ENCODE data around the gene LRP2. TPM values are rescaled to one million over a fixed set of nuclear protein-coding genes. Genes with fewer than 3 reads are reported as not detected.

Gene LRP2
- total RNA-seq, 2 experiments from 2014 or later: 1.8 to 2.2 TPM

DNA sequence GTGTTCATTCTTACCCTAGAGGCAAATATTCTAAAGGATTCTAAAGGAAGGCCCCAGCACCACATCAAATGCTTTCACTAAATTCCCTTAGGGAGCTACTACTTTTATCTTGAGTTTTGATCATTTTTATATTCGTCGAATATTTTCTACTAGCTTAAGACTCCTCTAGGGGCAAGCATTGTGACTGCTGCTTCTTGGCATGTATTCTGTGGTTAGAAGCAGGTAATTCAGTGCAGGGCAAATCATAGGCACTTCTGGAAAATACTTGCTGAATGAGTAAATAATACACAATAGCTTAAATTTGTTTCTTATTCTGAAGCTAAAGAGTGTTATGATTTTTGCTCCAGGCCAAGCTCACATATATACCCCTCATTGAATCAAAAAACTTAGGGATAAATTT is 136.4 kb downstream of the LRP2 start:
- no peaks in the 10 kb centered on the region for H3K9me3 Mint-ChIP-seq
- TF ChIP-seq, protein P1, sequence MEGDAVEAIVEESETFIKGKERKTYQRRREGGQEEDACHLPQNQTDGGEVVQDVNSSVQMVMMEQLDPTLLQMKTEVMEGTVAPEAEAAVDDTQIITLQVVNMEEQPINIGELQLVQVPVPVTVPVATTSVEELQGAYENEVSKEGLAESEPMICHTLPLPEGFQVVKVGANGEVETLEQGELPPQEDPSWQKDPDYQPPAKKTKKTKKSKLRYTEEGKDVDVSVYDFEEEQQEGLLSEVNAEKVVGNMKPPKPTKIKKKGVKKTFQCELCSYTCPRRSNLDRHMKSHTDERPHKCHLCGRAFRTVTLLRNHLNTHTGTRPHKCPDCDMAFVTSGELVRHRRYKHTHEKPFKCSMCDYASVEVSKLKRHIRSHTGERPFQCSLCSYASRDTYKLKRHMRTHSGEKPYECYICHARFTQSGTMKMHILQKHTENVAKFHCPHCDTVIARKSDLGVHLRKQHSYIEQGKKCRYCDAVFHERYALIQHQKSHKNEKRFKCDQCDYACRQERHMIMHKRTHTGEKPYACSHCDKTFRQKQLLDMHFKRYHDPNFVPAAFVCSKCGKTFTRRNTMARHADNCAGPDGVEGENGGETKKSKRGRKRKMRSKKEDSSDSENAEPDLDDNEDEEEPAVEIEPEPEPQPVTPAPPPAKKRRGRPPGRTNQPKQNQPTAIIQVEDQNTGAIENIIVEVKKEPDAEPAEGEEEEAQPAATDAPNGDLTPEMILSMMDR (IDR thresholded peaks at IDR 0.05): no peak
- H3K4me1 Mint-ChIP-seq (ENCODE audit: low read depth): no peaks in the 10 kb centered on the region
- H3K27ac Mint-ChIP-seq: no peak overlapping the region
- ATAC-seq: no peak
- no peak for DNase-seq
- peaks cover 8% of the 10 kb centered on the region for H3K27me3 Mint-ChIP-seq
- no peaks in the 10 kb centered on the region for H3K36me3 Mint-ChIP-seq (ENCODE audit: low read depth)
- H3K4me3 Mint-ChIP-seq: no peak overlapping the region
- CTCF ChIA-PET: interaction anchor here (0.7 kb wide), 1 partner anchor 115 kb away, joined by 3 read pairs; no protein-coding TSS in a partner anchor
- POLR2A ChIA-PET: no interaction called here
- intact Hi-C loops (cut with micrococcal nuclease): no loop called here

DNA sequence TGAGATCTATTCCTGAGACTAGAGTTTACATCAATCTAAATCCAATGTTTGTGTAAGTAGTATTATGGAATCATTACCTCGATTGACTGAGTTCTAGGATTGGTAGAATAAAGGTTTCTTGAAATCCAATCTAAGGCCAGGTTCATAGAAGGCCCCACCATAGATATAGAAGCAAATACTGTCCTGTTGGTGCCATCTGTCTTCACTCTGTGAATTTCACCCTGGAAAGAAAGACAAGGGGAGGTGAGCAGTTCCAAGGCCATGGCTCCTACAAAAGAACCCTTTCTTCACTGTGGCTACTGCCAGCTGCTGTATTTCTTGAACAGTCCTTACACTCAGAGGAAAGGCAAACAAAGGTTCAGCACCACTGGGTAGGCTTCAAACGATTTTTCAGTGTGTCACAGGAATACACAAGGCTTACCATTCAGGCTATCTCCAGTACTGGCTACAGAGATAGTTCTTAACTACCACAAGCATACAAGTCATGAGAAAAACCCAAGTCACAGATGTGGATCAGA is 137.0 kb downstream of the LRP2 start:
- no peak overlapping the region for H3K4me3 Mint-ChIP-seq
- H3K4me1 Mint-ChIP-seq (ENCODE audit: low read depth): no peaks in the 10 kb centered on the region
- H3K27me3 Mint-ChIP-seq: peaks cover 8% of the 10 kb centered on the region
- no peaks in the 10 kb centered on the region for H3K9me3 Mint-ChIP-seq
- ATAC-seq (no peak), DNase-seq (no peak)
- ChIA-PET CTCF (no interaction called here), POLR2A (no interaction called here)
- H3K36me3 Mint-ChIP-seq (ENCODE audit: low read depth): no peaks in the 10 kb centered on the region
- intact Hi-C loops (cut with micrococcal nuclease): no loop called here
- TF ChIP-seq, protein P1 (IDR thresholded peaks at IDR 0.05): no peak
- H3K27ac Mint-ChIP-seq: no peak overlapping the region

DNA sequence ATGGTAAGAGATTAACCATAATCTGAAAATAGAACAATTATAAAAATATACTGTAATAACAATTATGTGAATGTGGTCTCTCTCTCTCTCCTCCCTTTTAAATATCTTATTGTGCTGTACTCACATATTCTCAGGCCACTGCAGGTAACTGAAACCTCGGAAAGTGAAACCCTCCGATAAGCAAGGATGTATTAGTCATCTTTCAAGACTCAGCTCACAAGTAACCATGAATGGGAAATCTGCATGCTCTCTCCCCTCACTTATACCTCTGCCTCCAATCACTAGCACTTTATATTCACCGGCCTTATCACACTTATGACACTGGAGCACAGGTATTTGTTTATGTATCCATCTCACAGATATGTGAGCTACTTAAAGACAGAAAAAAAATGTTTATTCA is 139.7 kb downstream of the LRP2 start:
- Mint-ChIP-seq H3K4me1 (ENCODE audit: low read depth) (no peaks in the 10 kb centered on the region), H3K27me3 (no peaks in the 10 kb centered on the region), H3K36me3 (ENCODE audit: low read depth) (no peaks in the 10 kb centered on the region), H3K27ac (no peak overlapping the region), H3K9me3 (no peaks in the 10 kb centered on the region), H3K4me3 (no peak overlapping the region)
- intact Hi-C loops (cut with micrococcal nuclease): no loop called here
- ATAC-seq (peak; percentile 76), DNase-seq (no peak)
- TF ChIP-seq, protein P1 (IDR thresholded peaks at IDR 0.05): no peak
- POLR2A ChIA-PET: no interaction called here
- CTCF ChIA-PET: interaction anchor here (1.0 to 3.1 kb wide), 8 partner anchors 8 to 266 kb away, joined by 3 to 9 read pairs (median 4); no protein-coding TSS in a partner anchor

DNA sequence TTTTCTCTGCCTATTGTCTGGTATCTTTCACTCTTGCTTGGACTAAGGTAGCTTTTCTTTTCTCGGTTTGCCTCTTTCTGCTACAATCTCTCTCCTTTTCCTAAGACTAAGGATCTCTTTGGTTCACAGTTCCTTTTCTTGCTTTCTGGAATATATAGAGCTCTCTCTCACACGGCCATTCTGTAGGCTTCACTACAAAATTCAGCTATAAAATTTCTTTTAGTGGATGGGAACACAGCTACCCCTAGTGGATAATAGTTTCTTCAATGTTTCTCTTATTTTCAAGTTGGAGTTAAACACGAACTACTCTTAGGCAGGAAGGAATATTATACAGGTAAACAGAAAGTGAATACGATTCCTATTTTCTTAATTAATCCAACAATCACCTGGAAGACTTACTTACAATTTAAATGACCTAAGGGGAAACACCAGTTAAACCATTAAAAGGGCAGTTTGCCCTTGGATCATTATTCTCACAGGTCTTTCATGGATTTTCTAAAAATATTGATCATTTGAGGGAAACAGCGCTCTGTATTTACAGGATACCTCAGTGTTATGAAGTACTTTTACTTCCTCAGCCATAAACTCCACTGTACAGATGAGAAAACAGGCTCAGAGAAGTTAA is 140.5 kb downstream of the LRP2 start:
- intact Hi-C loops (cut with micrococcal nuclease): no loop called here
- Mint-ChIP-seq H3K27ac (no peak overlapping the region), H3K4me1 (ENCODE audit: low read depth) (no peaks in the 10 kb centered on the region), H3K9me3 (no peaks in the 10 kb centered on the region), H3K36me3 (ENCODE audit: low read depth) (no peaks in the 10 kb centered on the region), H3K27me3 (no peaks in the 10 kb centered on the region), H3K4me3 (no peak overlapping the region)
- DNase-seq: no peak
- CTCF ChIA-PET: interaction anchor here (0.9 to 3.1 kb wide), 10 partner anchors 7 to 263 kb away, joined by 3 to 9 read pairs (median 4); no protein-coding TSS in a partner anchor
- TF ChIP-seq, protein P1 (IDR thresholded peaks at IDR 0.05): peak; percentile 20
- POLR2A ChIA-PET: no interaction called here
- no peak for ATAC-seq

DNA sequence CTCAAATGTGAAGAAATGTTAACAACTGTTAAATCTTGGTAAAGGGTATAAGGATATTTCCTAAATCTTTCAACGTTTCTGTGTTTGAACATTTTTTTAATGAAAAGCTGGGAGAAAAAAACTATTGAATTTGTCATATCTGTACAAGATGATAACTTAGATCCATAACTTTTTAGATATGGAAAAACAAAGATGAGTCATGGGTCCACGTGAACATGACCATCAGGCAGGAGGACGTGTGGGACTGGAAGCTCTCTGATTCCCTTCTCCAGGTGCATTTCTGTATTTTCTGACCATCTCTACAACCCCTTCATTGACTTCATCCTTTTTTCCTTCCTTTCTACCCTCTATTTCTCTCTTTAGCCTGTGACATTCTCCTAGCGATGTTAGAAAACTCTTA is 151.4 kb downstream of the LRP2 start:
- DNase-seq (no peak), ATAC-seq (no peak)
- intact Hi-C loops (cut with micrococcal nuclease): no loop called here
- ChIA-PET POLR2A (no interaction called here), CTCF (interaction anchor here (1.8 kb wide), 1 partner anchor 11 kb away, joined by 9 read pairs; no protein-coding TSS in a partner anchor)
- Mint-ChIP-seq H3K4me3 (no peak overlapping the region), H3K27me3 (peaks cover 9% of the 10 kb centered on the region), H3K9me3 (no peaks in the 10 kb centered on the region), H3K27ac (no peak overlapping the region), H3K36me3 (ENCODE audit: low read depth) (no peaks in the 10 kb centered on the region), H3K4me1 (ENCODE audit: low read depth) (peaks cover 1% of the 10 kb centered on the region)
- TF ChIP-seq, protein P1 (IDR thresholded peaks at IDR 0.05): no peak

Data from activated CD8-positive, alpha-beta T cell treated with anti-CD3 and anti-CD28 coated beads for 36 hours (primary cell).